B cell (primary cell): ENCODE data around the gene FAM118A. TPM values are rescaled to one million over a fixed set of nuclear protein-coding genes. Genes with fewer than 3 reads are reported as not detected.

Experiments used
- ATAC-seq: fragments of 200-7000 bp; cut with Tn5 transposase; one replicate; pipeline ENCODE4 v1.10.0; 2021; ENCODE audit warnings: low read depth, mild to moderate bottlenecking, moderate number of reproducible peaks, moderate library complexity
- CTCF ChIA-PET: fragments of 350-600 bp; sonication (Branson Sonifier 250); formaldehyde crosslinking; loops from one replicate; lab custom pipeline; 2021; ENCODE audit warnings: antibody characterized with exemption, inconsistent platforms; lab: Charles Lee
- POLR2A ChIA-PET: fragments of 350-600 bp; sonication (Branson Sonifier 250); formaldehyde crosslinking; loops from one replicate; lab custom pipeline; 2021; ENCODE audit warnings: antibody characterized with exemption; lab: Charles Lee
- DNase-seq: peaks from one replicate; pipeline ENCODE4 v3.0.0; 2013
- H2AFZ ChIP-seq: 2 replicates; pipeline ENCODE4 v1.6.1; 2012; ENCODE audit warnings: mild to moderate bottlenecking, low read depth, low read length; ENCODE audit not compliant: insufficient read depth, poor library complexity, severe bottlenecking
- H3K27ac ChIP-seq, 2 donors: 1 replicate in 1 of 2; 2 replicates in 1 of 2; pipeline ENCODE4 v1.5.1; 2012 to 2013; ENCODE audit warnings: low read length in 2 of 2, mild to moderate bottlenecking in 2 of 2, moderate library complexity in 1 of 2
- H3K27me3 ChIP-seq, 4 experiments: fragments of 200-600 bp in 1 of 4; sonication (generic) in 1 of 4; replicated peaks in 1 of 4; 1 replicate in 2 of 4; 2 replicates in 2 of 4; pipeline versions ENCODE4 v1.6.1 to v1.7.0; 2013 to 2016; ENCODE audit warnings: low read length in 3 of 4, mild to moderate bottlenecking in 2 of 4, mixed read lengths in 1 of 4, moderate library complexity in 1 of 4; ENCODE audit not compliant: insufficient read depth in 4 of 4, control insufficient read depth in 3 of 4; ENCODE audit errors: control extremely low read depth in 1 of 4
- H3K36me3 ChIP-seq, 2 experiments: replicated peaks in 1 of 2; 1 replicate in 1 of 2; 2 replicates in 1 of 2; pipeline versions ENCODE4 v1.6.1 to v1.7.1; 2013; ENCODE audit warnings: low read length in 1 of 2; ENCODE audit not compliant: insufficient read depth in 2 of 2, control insufficient read depth in 1 of 2; ENCODE audit errors: control extremely low read depth in 1 of 2, extremely low read depth in 1 of 2
- H3K4me1 ChIP-seq, 2 donors: fragments of 200-600 bp in 1 of 2; sonication (generic) in 1 of 2; 1 replicate in 1 of 2; 2 replicates in 1 of 2; pipeline versions ENCODE4 v1.5.1 to v1.6.1; 2013 to 2017; ENCODE audit warnings: low read length in 2 of 2; ENCODE audit not compliant: control insufficient read depth in 2 of 2, insufficient read depth in 2 of 2
- H3K4me2 ChIP-seq: replicated peaks from 2 replicates; pipeline ENCODE3; 2012; ENCODE audit warnings: mild to moderate bottlenecking, low read depth, low read length; ENCODE audit not compliant: poor library complexity, severe bottlenecking
- H3K4me3 ChIP-seq, 5 experiments: fragments of 200-600 bp in 1 of 5; sonication (generic) in 1 of 5; 1 replicate in 3 of 5; 2 replicates in 2 of 5; pipeline versions ENCODE4 v1.5.1 to v1.7.0; 2011 to 2016; ENCODE audit warnings: low read length in 4 of 5, mild to moderate bottlenecking in 4 of 5, low read depth in 2 of 5, control low read depth in 1 of 5, moderate library complexity in 1 of 5; ENCODE audit not compliant: insufficient read depth in 1 of 5; ENCODE audit errors: control extremely low read depth in 1 of 5, extremely low read depth in 1 of 5
- H3K79me2 ChIP-seq: fragments of 200-600 bp; sonication (generic); one replicate; pipeline ENCODE4 v1.6.0; 2016; ENCODE audit warnings: low read length; ENCODE audit not compliant: control insufficient read depth, insufficient read depth
- H3K9ac ChIP-seq: fragments of 200-600 bp; sonication (generic); 2 replicates; pipeline ENCODE4 v1.6.1; 2017; ENCODE audit warnings: mild to moderate bottlenecking, low read length, moderate library complexity
- H3K9me3 ChIP-seq, 3 donors: one replicate each; pipeline versions ENCODE4 v1.6.1 to v1.7.1; 2013; ENCODE audit warnings: low read length in 2 of 3; ENCODE audit not compliant: control insufficient read depth in 2 of 3, insufficient read depth in 1 of 3; ENCODE audit errors: control extremely low read depth in 1 of 3
- H4K20me1 ChIP-seq: 2 replicates; pipeline ENCODE4 v1.6.0; 2012; ENCODE audit warnings: mild to moderate bottlenecking, low read length; ENCODE audit not compliant: insufficient read depth, control insufficient read depth, poor library complexity, severe bottlenecking
- H3K27ac Mint-ChIP-seq: one replicate; pipeline ENCODE4 v1.8.0; 2021; ENCODE audit warnings: mixed read lengths
- H3K27me3 Mint-ChIP-seq: one replicate; pipeline ENCODE4 v1.8.0; 2021; ENCODE audit warnings: mixed read lengths
- H3K4me1 Mint-ChIP-seq: one replicate; pipeline ENCODE4 v1.8.0; 2021; ENCODE audit warnings: mixed read lengths
- H3K4me3 Mint-ChIP-seq: one replicate; pipeline ENCODE4 v1.8.0; 2021; ENCODE audit warnings: mixed read lengths
- H3K9me3 Mint-ChIP-seq: one replicate; pipeline ENCODE4 v1.8.0; 2022; ENCODE audit warnings: mixed read lengths; ENCODE audit not compliant: insufficient read depth
- CTCF ChIP-seq: fragments of 200-600 bp; IDR thresholded peaks from one replicate; pipeline ENCODE4 v1.8.0; 2022; ENCODE audit warnings: antibody characterized with exemption, mild to moderate bottlenecking
- EZH2 ChIP-seq: IDR thresholded peaks from 2 replicates; pipeline ENCODE4 v1.6.1; 2012; ENCODE audit warnings: borderline replicate concordance, low read depth, mild to moderate bottlenecking, moderate library complexity, low read length; ENCODE audit not compliant: insufficient read depth, poor library complexity, severe bottlenecking
- WGBS: methylation state at CpG from one replicate; pipeline ENCODE4 v1.1.5; 2013; ENCODE audit warnings: missing lambda C conversion rate; ENCODE audit not compliant: insufficient coverage; 5-methylcytosine and 5-hydroxymethylcytosine counted together
- intact Hi-C: fragments of 100-400 bp; cut with micrococcal nuclease; formaldehyde crosslinking; loops from one replicate; pipeline ENCODE4 v1.10.0; 2022
- polyA plus RNA-seq: library from polyadenylated mRNA; depleted of rRNA; stranded (reverse); fragments of >200 nt; gene quantifications from 2 replicates; pipeline ENCODE4 v1.2.3, GENCODE V29; 2012
- total RNA-seq, 2 donors: library from RNA; stranded (reverse); fragments of 120-200 nt in 1 of 2; gene quantifications; 1 replicate in 1 of 2; 2 replicates in 1 of 2; pipeline versions ENCODE4 v1.2.3 to v1.2.4, GENCODE V29; 2013 to 2022

Gene FAM118A
- total and polyA plus RNA-seq, 2 donors (not counting 1 experiment from before 2014, with no cell fraction given) = 66.5 to 216 TPM

GRCh38 chr22:45376009-45376408 lies 66.3 kb downstream of the FAM118A start:
- ChIA-PET CTCF (no interaction called here), POLR2A (no interaction called here)
- Histone ChIP-seq H3K36me3 (no peaks in the 10 kb centered on the region), H2AFZ (no peak overlapping the region), H3K4me2 (no peak overlapping the region), H3K27ac (no peak overlapping the region), H3K9me3 (no peaks in the 10 kb centered on the region), H3K27me3 (no peaks in the 10 kb centered on the region), H3K79me2 (no peaks in the 10 kb centered on the region), H3K9ac (no peak overlapping the region), H4K20me1 (no peaks in the 10 kb centered on the region), H3K4me1 (no peaks in the 10 kb centered on the region), H3K4me3 (no peak overlapping the region)
- Mint-ChIP-seq H3K27me3 (no peaks in the 10 kb centered on the region), H3K9me3 (no peaks in the 10 kb centered on the region), H3K4me1 (peaks cover 4% of the 10 kb centered on the region), H3K4me3 (no peak overlapping the region), H3K27ac (no peak overlapping the region)
- TF ChIP-seq CTCF (no peak), EZH2 (no peak)
- intact Hi-C loops = no loop called here
- DNase-seq (no peak), ATAC-seq (no peak)
- no CpG with 5 or more reads among the region's 3 CpGs for WGBS

- ChIA-PET POLR2A (no interaction called here), CTCF (no interaction called here)
- Mint-ChIP-seq H3K4me3 (no peak overlapping the region), H3K4me1 (peaks cover 4% of the 10 kb centered on the region), H3K27ac (no peak overlapping the region), H3K27me3 (no peaks in the 10 kb centered on the region), H3K9me3 (no peaks in the 10 kb centered on the region)
- no peak overlapping the region for H3K9ac ChIP-seq
- H3K4me2 ChIP-seq = no peak overlapping the region
- DNase-seq (no peak), ATAC-seq (no peak)
- no peak overlapping the region for H2AFZ ChIP-seq
- no peak for TF ChIP-seq CTCF
- TF ChIP-seq EZH2 = no peak
- WGBS = no CpG with 5 or more reads among the region's 1 CpG
- no peaks in the 10 kb centered on the region for H3K9me3 ChIP-seq
- no peak overlapping the region for H3K27ac ChIP-seq
- H3K27me3 ChIP-seq = no peaks in the 10 kb centered on the region
- no peaks in the 10 kb centered on the region for H4K20me1 ChIP-seq
- intact Hi-C loops = no loop called here
- H3K4me3 ChIP-seq = no peak overlapping the region
- H3K36me3 ChIP-seq = no peaks in the 10 kb centered on the region
- no peaks in the 10 kb centered on the region for H3K79me2 ChIP-seq
- H3K4me1 ChIP-seq = no peaks in the 10 kb centered on the region
Measured at GRCh38 chr22:45376703-45377102, 67.0 kb downstream of the FAM118A start.
